Measurements from ENCODE around the gene TOM1L2. TPM values are rescaled to one million over a fixed set of nuclear protein-coding genes. Genes with fewer than 3 reads are reported as not detected.

The TOM1L2 gene
- total RNA-seq, 1 donor from 2014 or later = 100 TPM

MicroRNA genes within 50 kb of the gene (microRNA counts, 767-probe panel; counts per million panel counts)
- microRNA hsa-miR-33b-5p = not detected

Small RNA genes within 50 kb of the gene (microRNA-seq; reads per million reads assigned to microRNA genes)
- gene MIR33B (43.6 reads per million, percentile 46 among the genes with 10 or more reads in this experiment), gene MIR6777 (not detected)

Other genes starting within 250 kb of the TOM1L2 start
- gene SREBF1, start 135.4 kb downstream of the TOM1L2 start, total RNA-seq = 153 and 348 TPM in 2 replicates
- gene DRC3, start 462 bp upstream of the TOM1L2 start, total RNA-seq = 1.0 and 1.6 TPM in 2 replicates
- 21.8 and 29.9 TPM in 2 replicates for gene ATPAF2, start 66.8 kb upstream of the TOM1L2 start, total RNA-seq
- 13.2 and 13.9 TPM in 2 replicates for gene GID4, start 67.0 kb upstream of the TOM1L2 start, total RNA-seq
- gene DRG2, start 115.5 kb upstream of the TOM1L2 start, total RNA-seq = 52.3 and 67.2 TPM in 2 replicates
- 0.03 and 0.57 TPM in 2 replicates for gene MYO15A, start 136.4 kb upstream of the TOM1L2 start, total RNA-seq
- gene ALKBH5, start 211.4 kb upstream of the TOM1L2 start, total RNA-seq = 240 and 243 TPM in 2 replicates